Effector memory CD4-positive, alpha-beta T cell (primary cell): Measurements from ENCODE around the gene SHC3.

Experiments
- DNase-seq, 3 donors: peaks; one replicate each; pipeline ENCODE4 v3.0.0-alpha.2; 2020
- H3K27ac ChIP-seq: 2 replicates; pipeline ENCODE4 v1.7.0; 2013; ENCODE audit warnings: mild to moderate bottlenecking, low read length, moderate library complexity; ENCODE audit not compliant: insufficient read depth, poor library complexity, severe bottlenecking
- H3K27me3 ChIP-seq: replicated peaks from 2 replicates; pipeline ENCODE4 v1.7.0; 2013; ENCODE audit warnings: mild to moderate bottlenecking, low read length; ENCODE audit not compliant: insufficient read depth, control insufficient read depth, poor library complexity, severe bottlenecking
- H3K36me3 ChIP-seq: 2 replicates; pipeline ENCODE4 v1.7.0; 2013; ENCODE audit warnings: mild to moderate bottlenecking, low read length, moderate library complexity; ENCODE audit not compliant: control insufficient read depth, insufficient read depth
- H3K4me1 ChIP-seq: 2 replicates; pipeline ENCODE4 v1.7.0; 2013; ENCODE audit warnings: low read length, mild to moderate bottlenecking; ENCODE audit not compliant: control insufficient read depth, insufficient read depth, poor library complexity, severe bottlenecking
- H3K4me3 ChIP-seq: 2 replicates; pipeline ENCODE4 v1.7.0; 2013; ENCODE audit warnings: low read length, low read depth, mild to moderate bottlenecking; ENCODE audit not compliant: insufficient read depth, poor library complexity, severe bottlenecking
- H3K9me3 ChIP-seq: 2 replicates; pipeline ENCODE4 v1.7.0; 2013; ENCODE audit warnings: mild to moderate bottlenecking, low read length, moderate library complexity; ENCODE audit not compliant: control insufficient read depth

SHC3 gene

DNA sequence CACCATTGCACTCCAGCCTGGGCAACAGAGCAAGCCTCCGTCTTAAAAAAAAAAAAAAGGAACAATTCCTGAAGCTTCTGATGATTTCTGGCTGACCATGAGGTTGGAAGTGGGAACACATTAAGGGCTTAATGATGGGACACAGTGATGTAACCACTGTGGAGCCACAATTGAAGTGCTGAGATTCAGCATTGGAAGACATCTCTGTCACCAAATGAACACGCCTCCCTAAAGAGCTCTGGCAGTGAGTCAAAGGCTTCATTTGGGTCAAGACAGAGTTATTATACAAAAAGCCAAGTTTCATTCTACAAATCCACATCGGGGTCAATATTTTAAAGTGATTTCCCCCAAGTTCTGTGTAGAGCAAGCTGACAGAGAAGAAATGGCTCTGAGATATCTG is 191.8 kb downstream of the SHC3 start:
- Histone ChIP-seq H3K27me3 (no peaks in the 10 kb centered on the region), H3K4me1 (peaks cover 3% of the 10 kb centered on the region), H3K36me3 (no peaks in the 10 kb centered on the region), H3K27ac (no peak overlapping the region), H3K9me3 (no peaks in the 10 kb centered on the region), H3K4me3 (no peak overlapping the region)
- no peak for DNase-seq

DNA sequence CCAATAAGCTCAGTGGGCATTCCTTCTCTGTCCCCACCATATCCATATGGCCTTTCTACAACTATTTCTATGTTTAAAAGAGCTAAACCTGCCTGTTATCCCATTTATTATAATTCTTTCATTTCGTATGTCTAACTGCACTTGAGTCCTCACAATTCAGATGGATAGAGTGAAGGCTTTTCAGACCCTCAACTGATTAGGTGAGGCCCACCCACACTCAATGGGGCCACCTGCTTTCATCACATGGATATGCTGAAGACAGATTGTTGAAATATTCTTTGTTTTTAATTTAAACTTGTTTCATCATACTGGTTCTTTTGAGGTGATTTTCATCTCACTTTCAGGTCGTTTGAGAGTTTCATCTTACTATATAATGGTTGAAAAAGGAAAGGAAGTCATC is 193.0 kb downstream of the SHC3 start:
- Histone ChIP-seq H3K36me3 (no peaks in the 10 kb centered on the region), H3K4me1 (no peaks in the 10 kb centered on the region), H3K27ac (no peak overlapping the region), H3K9me3 (no peaks in the 10 kb centered on the region), H3K27me3 (no peaks in the 10 kb centered on the region), H3K4me3 (no peak overlapping the region)
- DNase-seq: no peak

GRCh38 chr9:88984543-88984883 is 194.1 kb downstream of the SHC3 start:
- no peak for DNase-seq
- Histone ChIP-seq H3K9me3 (no peaks in the 10 kb centered on the region), H3K27me3 (no peaks in the 10 kb centered on the region), H3K4me3 (no peak overlapping the region), H3K36me3 (no peaks in the 10 kb centered on the region), H3K27ac (no peak overlapping the region), H3K4me1 (no peaks in the 10 kb centered on the region)

DNA sequence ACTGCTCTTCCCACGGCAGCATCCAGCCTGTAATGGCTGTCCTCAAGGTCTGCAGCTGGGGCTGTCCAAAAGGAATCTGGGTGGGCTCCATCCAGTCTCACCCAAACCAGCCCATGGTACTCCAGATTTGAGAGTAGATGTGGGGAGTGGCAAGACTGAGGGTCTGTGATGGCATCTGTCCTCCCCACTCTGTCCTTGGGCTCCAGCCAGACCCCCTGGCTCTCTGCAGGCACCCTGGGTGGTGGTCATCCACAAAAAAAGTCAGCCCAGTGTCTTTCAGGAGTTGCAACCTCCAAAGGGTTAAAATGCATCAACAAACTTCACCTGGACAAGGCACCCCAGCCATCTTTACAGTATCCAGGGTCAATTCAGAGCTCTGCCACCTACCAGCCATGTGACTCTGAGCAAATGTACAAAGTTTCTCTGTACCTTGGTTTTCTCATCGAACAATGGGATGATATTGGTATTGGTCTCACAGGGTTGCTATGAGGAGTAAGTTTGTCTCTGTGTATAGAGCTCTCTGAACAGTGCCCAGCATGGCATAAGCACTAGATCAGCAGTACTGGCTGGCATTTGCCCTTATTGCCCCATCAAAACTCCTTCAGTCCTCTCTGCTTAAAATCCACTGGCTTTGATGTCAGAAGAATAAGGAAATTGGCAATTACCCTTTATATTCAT is 194.6 kb downstream of the SHC3 start:
- Histone ChIP-seq H3K36me3 (no peaks in the 10 kb centered on the region), H3K27me3 (no peaks in the 10 kb centered on the region), H3K27ac (no peak overlapping the region), H3K9me3 (no peaks in the 10 kb centered on the region), H3K4me3 (no peak overlapping the region), H3K4me1 (no peaks in the 10 kb centered on the region)
- DNase-seq: no peak

DNA sequence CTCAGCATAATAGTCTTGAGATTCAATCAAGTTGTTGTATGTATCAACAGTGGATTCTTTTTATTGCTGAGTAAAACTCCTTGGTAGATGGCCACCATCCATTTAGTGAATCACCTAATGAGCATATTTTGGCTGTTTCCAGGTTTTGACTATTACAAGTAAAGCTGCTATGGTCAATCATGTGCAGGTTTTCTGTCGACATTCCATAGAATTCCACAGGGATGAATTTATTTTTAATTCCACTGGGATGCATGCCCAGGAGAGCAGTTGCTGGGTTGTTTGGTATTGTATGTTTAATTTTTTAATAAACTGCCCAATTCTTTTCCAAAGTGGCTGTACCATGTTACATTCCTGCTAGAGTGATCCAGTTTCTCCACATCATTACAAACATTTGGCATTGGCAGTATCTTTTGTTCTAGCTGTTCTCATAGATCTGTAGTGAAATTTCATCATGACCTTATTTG is 197.8 kb downstream of the SHC3 start:
- H3K36me3 ChIP-seq: no peaks in the 10 kb centered on the region
- no peak overlapping the region for H3K4me3 ChIP-seq
- no peaks in the 10 kb centered on the region for H3K27me3 ChIP-seq
- H3K27ac ChIP-seq: no peak overlapping the region
- DNase-seq: no peak
- H3K4me1 ChIP-seq: no peaks in the 10 kb centered on the region
- no peaks in the 10 kb centered on the region for H3K9me3 ChIP-seq

GRCh38 chr9:88979791-88980190 is 198.8 kb downstream of the SHC3 start:
- no peak for DNase-seq
- Histone ChIP-seq H3K9me3 (no peaks in the 10 kb centered on the region), H3K27me3 (no peaks in the 10 kb centered on the region), H3K36me3 (no peaks in the 10 kb centered on the region), H3K4me3 (no peak overlapping the region), H3K4me1 (no peaks in the 10 kb centered on the region), H3K27ac (no peak overlapping the region)

DNA sequence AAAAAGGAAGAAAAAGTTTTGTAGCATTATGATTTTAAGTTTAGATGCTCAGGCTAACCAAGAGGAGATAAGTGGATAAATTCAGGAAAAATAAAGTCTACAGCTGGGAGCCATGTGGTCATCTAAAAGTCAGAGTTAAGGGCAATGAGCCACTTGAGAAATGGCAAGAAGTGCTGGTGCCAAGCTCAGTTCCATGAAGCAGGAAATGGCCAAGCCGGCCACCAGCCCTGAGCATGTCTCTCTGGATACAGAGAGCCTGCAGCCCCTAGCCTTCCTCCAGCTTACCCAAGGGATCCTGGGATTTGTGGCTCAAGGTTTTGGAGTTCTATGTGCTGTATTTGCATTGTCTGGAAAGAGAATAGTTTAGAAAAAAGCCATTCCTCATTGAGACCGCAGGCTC is 199.6 kb downstream of the SHC3 start:
- Histone ChIP-seq H3K4me1 (no peaks in the 10 kb centered on the region), H3K36me3 (no peaks in the 10 kb centered on the region), H3K4me3 (no peak overlapping the region), H3K9me3 (no peaks in the 10 kb centered on the region), H3K27ac (no peak overlapping the region), H3K27me3 (no peaks in the 10 kb centered on the region)
- DNase-seq: no peak

DNA sequence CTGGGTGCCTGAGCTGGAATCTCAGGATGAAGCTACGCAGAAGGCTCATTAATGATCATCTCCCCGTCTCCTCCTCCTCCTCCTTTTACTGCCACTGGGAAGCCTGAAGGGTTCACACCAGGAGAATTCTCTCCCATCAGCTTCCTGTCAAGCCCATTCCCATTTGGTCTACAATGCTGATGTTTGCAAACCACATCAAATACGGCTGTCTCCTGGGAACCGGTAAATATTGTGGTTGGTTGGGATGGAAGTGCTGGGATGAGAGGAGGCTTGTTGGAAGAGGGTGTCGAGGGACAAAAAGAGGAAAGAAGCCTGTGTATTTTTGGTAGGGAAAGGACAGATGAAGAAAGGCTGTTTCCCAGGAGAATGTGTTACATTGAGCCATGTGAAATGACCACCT is 200.6 kb downstream of the SHC3 start:
- DNase-seq: no peak
- H3K4me3 ChIP-seq: no peak overlapping the region
- no peaks in the 10 kb centered on the region for H3K4me1 ChIP-seq
- no peaks in the 10 kb centered on the region for H3K27me3 ChIP-seq
- H3K36me3 ChIP-seq: no peaks in the 10 kb centered on the region
- no peak overlapping the region for H3K27ac ChIP-seq
- no peaks in the 10 kb centered on the region for H3K9me3 ChIP-seq

- Histone ChIP-seq H3K27ac (no peak overlapping the region), H3K27me3 (no peaks in the 10 kb centered on the region), H3K9me3 (no peaks in the 10 kb centered on the region), H3K4me1 (no peaks in the 10 kb centered on the region), H3K4me3 (no peak overlapping the region), H3K36me3 (no peaks in the 10 kb centered on the region)
- no peak for DNase-seq
Measured at GRCh38 chr9:88976890-88977257, 201.7 kb downstream of the SHC3 start.

DNA sequence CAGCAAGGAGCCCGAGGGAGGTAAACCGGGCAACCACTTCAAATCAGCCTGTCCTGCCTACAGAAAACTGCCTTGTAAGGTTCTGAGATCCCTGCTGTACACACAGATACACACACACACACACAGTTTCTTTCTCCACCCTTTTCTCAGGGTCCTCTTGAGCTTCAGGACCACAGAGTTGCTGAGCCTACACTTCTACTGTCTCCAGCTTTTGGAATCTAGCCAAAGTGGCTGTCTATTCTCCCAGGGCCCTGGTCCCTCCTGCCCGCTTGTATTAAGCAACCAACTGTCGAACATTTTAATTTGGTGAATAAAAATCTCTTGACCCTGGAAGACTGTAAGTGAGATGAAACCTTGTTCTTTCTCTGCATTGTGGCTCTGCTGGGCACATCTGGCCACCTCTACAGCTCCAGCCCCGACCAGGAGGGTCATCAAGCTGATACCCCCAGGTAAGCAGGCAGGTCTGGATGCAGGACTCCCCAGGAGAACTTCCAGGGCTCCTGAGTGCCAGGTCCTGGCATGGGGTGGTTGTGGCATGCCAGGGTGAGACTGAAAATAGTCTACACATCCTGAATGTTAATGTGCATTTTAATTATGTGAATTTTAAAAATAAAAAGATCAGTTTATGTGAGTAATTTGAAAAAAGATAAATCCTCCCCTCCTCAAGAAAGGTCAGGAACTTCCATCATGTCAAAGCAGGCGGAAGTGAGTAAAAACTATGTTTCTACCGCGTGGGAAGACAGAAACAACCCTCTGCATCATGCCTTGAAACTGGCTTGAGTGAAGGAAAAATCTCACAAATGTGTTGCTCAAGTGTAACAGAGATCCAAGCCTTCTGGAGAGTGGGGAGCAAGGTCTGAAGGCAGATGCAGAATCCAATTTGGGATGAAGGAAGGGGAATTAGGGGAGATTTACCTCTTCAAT is 202.4 kb downstream of the SHC3 start:
- no peaks in the 10 kb centered on the region for H3K27me3 ChIP-seq
- H3K4me1 ChIP-seq: no peaks in the 10 kb centered on the region
- no peak overlapping the region for H3K4me3 ChIP-seq
- H3K9me3 ChIP-seq: no peaks in the 10 kb centered on the region
- H3K27ac ChIP-seq: no peak overlapping the region
- no peak for DNase-seq
- H3K36me3 ChIP-seq: no peaks in the 10 kb centered on the region
